Esophagus squamous epithelium (tissue), 5 donors: Measurements from ENCODE around the gene FAM171A2. TPM values are rescaled to one million over a fixed set of nuclear protein-coding genes. Genes with fewer than 3 reads are reported as not detected.

Experiments used
- DNase-seq: peaks from one replicate; lab custom pipeline; 2025; lab: John Stamatoyannopoulos, UW
- H3K27ac ChIP-seq, 4 donors: fragments of 200-600 bp; sonication (generic); one replicate each; pipeline ENCODE4 v1.5.1; 2016 to 2019; ENCODE audit warnings: mild to moderate bottlenecking in 1 of 4
- H3K27me3 ChIP-seq, 4 donors: fragments of 200-600 bp; sonication (generic); 1 replicate in 3 of 4; 2 replicates in 1 of 4; pipeline versions ENCODE4 v1.5.1 to v1.6.0; 2017 to 2021; ENCODE audit warnings: antibody characterized with exemption in 1 of 4
- H3K36me3 ChIP-seq, 3 donors: fragments of 200-600 bp; sonication (generic); one replicate each; pipeline ENCODE4 v1.5.1; 2016 to 2019
- H3K4me1 ChIP-seq, 3 donors: fragments of 200-600 bp; sonication (generic); one replicate each; pipeline ENCODE4 v1.5.1; 2017 to 2019
- H3K4me3 ChIP-seq, 4 donors: fragments of 200-600 bp; sonication (generic); 1 replicate in 3 of 4; 2 replicates in 1 of 4; pipeline ENCODE4 v1.5.1; 2016 to 2019; ENCODE audit warnings: mild to moderate bottlenecking in 2 of 4, moderate library complexity in 1 of 4
- H3K9me3 ChIP-seq, 3 donors: fragments of 200-600 bp; sonication (generic); one replicate each; pipeline ENCODE4 v1.5.1; 2016 to 2019
- CTCF ChIP-seq, 6 experiments: fragments of 450-650 bp in 4 of 6; fragments of 200-600 bp in 2 of 6; sonication (generic) in 2 of 6; IDR thresholded peaks; one replicate each; pipeline ENCODE4 v1.5.1; 2016 to 2019; ENCODE audit warnings: antibody characterized with exemption in 6 of 6, mild to moderate bottlenecking in 4 of 6, moderate library complexity in 4 of 6
- POLR2A ChIP-seq, 4 donors: fragments of 450-650 bp; IDR thresholded peaks; one replicate each; pipeline ENCODE4 v1.6.1; 2017; ENCODE audit warnings: antibody characterized with exemption in 4 of 4, mild to moderate bottlenecking in 4 of 4, moderate library complexity in 3 of 4
- WGBS, 2 donors: methylation state at CpG; one replicate each; pipeline ENCODE4 v1.1.5; 2018; 5-methylcytosine and 5-hydroxymethylcytosine counted together
- intact Hi-C: fragments of 100-400 bp; cut with DNase I; formaldehyde crosslinking; loops from one replicate; pipeline ENCODE4 v1.15.0; 2022
- total RNA-seq, 4 donors: library from RNA; depleted of rRNA; stranded (reverse); fragments of >200 nt; gene quantifications; one replicate each; pipeline ENCODE4 v1.1.0, GENCODE V29; 2016
- donor health status: DM: yes; HTN: yes; CAD: no.

Gene FAM171A2
- total RNA-seq, 4 donors from 2014 or later: 0.35 to 17.4 (median 3.2) TPM

- Histone ChIP-seq H3K27me3 (no peaks in the 10 kb centered on the region), H3K4me1 (peaks cover 16 to 44% (median 18%) of the 10 kb centered on the region in 3 donors), H3K4me3 (no peak overlapping the region), H3K27ac (no peak overlapping the region), H3K36me3 (peaks cover 32 to 53% (median 35%) of the 10 kb centered on the region in 3 donors), H3K9me3 (no peaks in the 10 kb centered on the region)
- intact Hi-C loops: no loop called here
- WGBS, 2 donors: 73% methylated on average over 10 of the region's 36 CpGs; no CpG with 5 or more reads in 1 of the 2 donors
- no peak for DNase-seq
- TF ChIP-seq CTCF (IDR thresholded peaks at IDR 0.05): no peak
- no peak for TF ChIP-seq POLR2A (IDR thresholded peaks at IDR 0.05)
These were observed 11.5 kb downstream of the FAM171A2 start for GRCh38 chr17:44351961-44352827.

- no peaks in the 10 kb centered on the region for H3K9me3 ChIP-seq
- no peak overlapping the region for H3K27ac ChIP-seq
- no peak overlapping the region for H3K4me3 ChIP-seq
- 70% methylated on average over 3 of the region's 8 CpGs; no CpG with 5 or more reads in 1 of the 2 donors for WGBS, 2 donors
- H3K4me1 ChIP-seq: peaks cover 17 to 52% (median 18%) of the 10 kb centered on the region in 3 donors
- DNase-seq: no peak
- TF ChIP-seq CTCF (IDR thresholded peaks at IDR 0.05) (no peak), POLR2A (IDR thresholded peaks at IDR 0.05) (no peak)
- H3K36me3 ChIP-seq: peaks cover 32 to 53% (median 35%) of the 10 kb centered on the region in 3 donors
- intact Hi-C loops: no loop called here
- H3K27me3 ChIP-seq: no peaks in the 10 kb centered on the region
These were observed 12.2 kb downstream of the FAM171A2 start for GRCh38 chr17:44351464-44351863.

GRCh38 chr17:44350733-44351226, 12.9 kb downstream of the FAM171A2 start:
- WGBS, 2 donors: 0 to 90% methylated on average over 1 to 2 of the region's 6 CpGs
- H3K27ac ChIP-seq: no peak overlapping the region
- H3K36me3 ChIP-seq: peaks cover 32 to 53% (median 35%) of the 10 kb centered on the region in 3 donors
- no peak for DNase-seq
- TF ChIP-seq POLR2A (IDR thresholded peaks at IDR 0.05) (no peak), CTCF (IDR thresholded peaks at IDR 0.05) (peak; percentile 59 to 81 (median 66))
- no peaks in the 10 kb centered on the region for H3K27me3 ChIP-seq
- H3K4me3 ChIP-seq: no peak overlapping the region
- no peaks in the 10 kb centered on the region for H3K9me3 ChIP-seq
- H3K4me1 ChIP-seq: peaks cover 24 to 58% (median 24%) of the 10 kb centered on the region in 3 donors
- intact Hi-C loops: no loop called here

- intact Hi-C loops: no loop called here
- H3K4me1 ChIP-seq: peaks cover 26 to 64% (median 27%) of the 10 kb centered on the region in 3 donors
- TF ChIP-seq POLR2A (IDR thresholded peaks at IDR 0.05): no peak
- TF ChIP-seq CTCF (IDR thresholded peaks at IDR 0.05): no peak
- 69% methylated on average over 3 of the region's 12 CpGs; no CpG with 5 or more reads in 1 of the 2 donors for WGBS, 2 donors
- DNase-seq: no peak
- H3K27me3 ChIP-seq: no peaks in the 10 kb centered on the region
- H3K36me3 ChIP-seq: peaks cover 32 to 53% (median 35%) of the 10 kb centered on the region in 3 donors
- no peaks in the 10 kb centered on the region for H3K9me3 ChIP-seq
- H3K4me3 ChIP-seq: no peak overlapping the region
- H3K27ac ChIP-seq: peak overlapping the region in 3 of 4 donors; percentile 97 to 100 (median 99)
These were observed 14.0 kb downstream of the FAM171A2 start for GRCh38 chr17:44349553-44350070.
